Ureter (tissue), 1 donor: ENCODE measurements around the gene LRRC41. TPM values are rescaled to one million over a fixed set of nuclear protein-coding genes. Genes with fewer than 3 reads are reported as not detected.
"Not testable (repeated sequence)": the region's sequence is repeated elsewhere in the genome, so short reads cannot be mapped to it uniquely, and the experiment has no call there.

Experiments used
- DNase-seq: peaks from one replicate; pipeline ENCODE4 v3.0.0-alpha.2; 2020; ENCODE audit warnings: low spot score
- total RNA-seq: library from RNA; stranded (reverse); gene quantifications from one replicate; pipeline ENCODE4 v1.2.4, GENCODE V29; 2023
- donor health status: DM: yes; HTN: yes; CAD: no.

LRRC41 gene
- total RNA-seq, 1 donor from 2014 or later, result 76.6 TPM

GRCh38 chr1:46244656-46245371, 58.6 kb downstream of the LRRC41 start:
- DNase-seq, result no peak

GRCh38 chr1:46243831-46244230, 59.6 kb downstream of the LRRC41 start:
- DNase-seq, result not testable (repeated sequence)

GRCh38 chr1:46242918-46243317, 60.5 kb downstream of the LRRC41 start:
- DNase-seq, result no peak

GRCh38 chr1:46241733-46242132, 61.7 kb downstream of the LRRC41 start:
- DNase-seq, result not testable (repeated sequence)

DNA sequence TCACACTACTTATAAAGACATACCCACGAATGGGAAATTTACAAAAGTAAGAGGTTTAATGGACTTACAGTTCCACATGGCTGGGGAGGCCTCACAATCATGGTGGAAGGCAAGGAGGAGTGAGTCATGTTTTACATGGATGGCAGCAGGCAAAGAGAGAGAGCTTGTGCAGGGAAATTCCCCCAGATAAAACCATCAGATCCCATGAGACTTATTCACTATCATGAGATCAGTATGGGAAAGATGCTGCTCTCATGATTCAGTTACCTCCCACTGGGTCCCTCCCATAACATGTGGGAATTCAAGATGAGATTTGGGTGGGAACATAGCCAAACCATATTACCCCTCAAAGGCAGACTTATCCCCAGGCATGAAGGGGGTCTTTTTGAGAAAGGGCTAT, 64.6 kb downstream of the LRRC41 start:
- not testable (repeated sequence) for DNase-seq

DNA sequence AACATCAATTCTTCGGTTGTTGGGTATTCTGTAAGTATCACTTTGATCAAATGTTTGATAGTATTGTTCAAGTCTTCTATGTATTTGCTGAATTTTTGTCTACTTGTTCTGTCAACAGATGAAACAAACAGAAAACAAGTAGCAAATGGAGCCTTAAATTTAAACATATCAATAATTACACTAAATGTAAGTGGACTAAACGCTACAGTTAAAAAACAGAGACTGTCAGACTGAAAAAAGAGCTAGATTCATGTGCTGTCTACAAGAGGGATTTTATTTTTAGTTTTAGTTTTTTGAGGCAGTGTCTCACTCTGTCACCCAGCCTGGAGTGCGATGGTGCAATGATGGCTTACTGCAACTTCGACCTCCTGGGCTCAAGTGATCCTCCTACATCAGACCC, 66.5 kb downstream of the LRRC41 start:
- no peak for DNase-seq

DNA sequence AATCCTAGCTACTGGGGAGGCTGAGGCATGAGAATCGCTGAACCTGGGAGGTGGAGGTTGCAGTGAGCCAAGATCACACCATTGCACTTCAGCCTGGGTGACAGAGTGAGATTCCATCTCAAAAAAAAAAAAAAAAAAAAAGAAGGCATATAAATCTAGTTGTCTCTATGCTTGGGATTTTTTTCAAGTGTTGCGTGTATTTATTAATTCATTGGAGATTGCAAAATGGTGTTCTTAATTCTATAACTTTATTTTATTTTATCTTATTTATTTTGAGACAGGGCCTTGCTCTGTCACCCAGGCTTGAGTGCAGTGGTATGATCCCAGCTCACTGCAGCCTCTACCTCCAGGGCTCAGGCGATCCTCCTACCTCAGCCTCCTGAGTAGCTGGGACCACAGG, 72.2 kb downstream of the LRRC41 start:
- DNase-seq, result not testable (repeated sequence)

Other genes with a start within 250 kb of the LRRC41 start
- 55.8 TPM for gene PIK3R3, start 171.0 kb downstream of the LRRC41 start, total RNA-seq
- 144 TPM for gene TSPAN1, start 128.5 kb downstream of the LRRC41 start, total RNA-seq
- not detected for gene P3R3URF, start 127.1 kb downstream of the LRRC41 start, total RNA-seq
- gene POMGNT1, start 105.2 kb downstream of the LRRC41 start, total RNA-seq, result 99.6 TPM
- gene LURAP1, start 100.3 kb downstream of the LRRC41 start, total RNA-seq, result 8.5 TPM
- gene RAD54L, start 55.9 kb downstream of the LRRC41 start, total RNA-seq, result 0.39 TPM
- gene UQCRH, start 82 bp upstream of the LRRC41 start, total RNA-seq, result 213 TPM
- gene NSUN4, start 37.2 kb upstream of the LRRC41 start, total RNA-seq, result 45.0 TPM
- 62.9 TPM for gene FAAH, start 90.7 kb upstream of the LRRC41 start, total RNA-seq
- not detected for gene DMBX1, start 186.2 kb upstream of the LRRC41 start, total RNA-seq
- not detected for gene KNCN, start 248.0 kb upstream of the LRRC41 start, total RNA-seq